ENCODE data around the gene CRYBB2. TPM values are rescaled to one million over a fixed set of nuclear protein-coding genes. Genes with fewer than 3 reads are reported as not detected.
"Not testable (repeated sequence)": the region's sequence is repeated elsewhere in the genome, so short reads cannot be mapped to it uniquely, and the experiment has no call there.

CRYBB2 gene
- total RNA-seq, 1 donor from 2014 or later: not detected

DNA sequence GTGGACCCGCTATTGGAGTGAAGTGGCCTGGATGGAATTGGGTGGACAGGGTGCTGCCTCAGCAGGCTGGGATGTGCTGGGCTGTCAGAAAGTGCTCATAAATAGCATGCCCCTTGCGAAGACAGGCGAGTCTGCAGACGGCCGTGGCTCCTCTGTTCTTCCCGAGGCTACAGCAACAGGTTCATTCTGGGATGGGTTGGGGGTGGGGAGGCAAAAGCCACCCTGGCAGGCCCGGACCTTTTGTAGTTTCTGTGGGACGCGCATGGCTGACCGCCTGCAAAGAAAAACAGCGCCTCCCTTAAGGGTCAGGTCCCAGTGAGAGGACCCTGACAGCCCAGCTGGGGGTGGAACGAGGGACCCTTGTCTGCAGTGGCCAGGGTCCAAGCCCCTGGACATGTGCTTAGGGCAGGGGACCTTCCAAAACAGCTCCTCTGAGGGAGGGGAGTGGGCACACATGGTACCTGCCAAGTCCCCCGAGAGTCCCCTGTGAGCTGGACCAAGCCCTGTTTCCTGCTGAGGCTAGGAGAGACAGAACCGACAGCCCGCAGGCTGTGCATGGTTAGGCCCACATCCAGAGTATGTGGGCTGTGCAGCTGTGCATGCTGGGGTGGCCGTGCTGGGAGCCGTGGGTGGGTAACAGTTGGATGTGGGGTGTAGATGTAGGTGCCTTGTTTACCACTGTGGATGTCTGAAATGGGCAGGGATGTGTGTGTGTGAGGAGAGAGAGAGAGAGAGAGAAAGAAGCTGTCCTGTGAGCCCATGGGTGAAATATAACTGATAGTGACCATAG, 19.5 kb upstream of the CRYBB2 start, which contains the start of gene CRYBB3:
TSS of gene CRYBB3 (plus strand) at position 128 of the 790 bp plus-strand sequence. CDS start 1,539 bp downstream, outside the sequence.
- DNase-seq (ENCODE audit: low read depth, low spot score): no peak

DNA sequence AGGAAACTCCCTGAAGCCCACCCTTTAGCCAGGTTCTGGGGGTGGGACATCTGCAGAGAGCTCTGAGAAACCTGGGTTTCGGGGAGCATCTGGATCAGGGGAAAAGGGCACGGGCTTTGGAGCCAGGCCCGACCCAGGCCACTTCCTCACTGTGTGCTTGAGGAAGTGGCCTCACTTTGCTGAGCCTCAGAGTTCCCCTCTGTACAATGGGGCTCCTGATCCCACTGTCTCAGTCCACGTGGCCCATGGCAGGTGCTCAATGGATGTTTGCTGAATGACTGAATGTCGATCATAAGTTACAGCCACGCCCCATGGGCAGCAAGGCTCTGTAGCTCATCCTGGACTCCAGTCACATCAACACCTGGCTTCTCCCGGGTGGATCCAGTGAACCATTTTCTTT, 18.5 kb upstream of the CRYBB2 start:
- DNase-seq (ENCODE audit: low read depth, low spot score): no peak

DNA sequence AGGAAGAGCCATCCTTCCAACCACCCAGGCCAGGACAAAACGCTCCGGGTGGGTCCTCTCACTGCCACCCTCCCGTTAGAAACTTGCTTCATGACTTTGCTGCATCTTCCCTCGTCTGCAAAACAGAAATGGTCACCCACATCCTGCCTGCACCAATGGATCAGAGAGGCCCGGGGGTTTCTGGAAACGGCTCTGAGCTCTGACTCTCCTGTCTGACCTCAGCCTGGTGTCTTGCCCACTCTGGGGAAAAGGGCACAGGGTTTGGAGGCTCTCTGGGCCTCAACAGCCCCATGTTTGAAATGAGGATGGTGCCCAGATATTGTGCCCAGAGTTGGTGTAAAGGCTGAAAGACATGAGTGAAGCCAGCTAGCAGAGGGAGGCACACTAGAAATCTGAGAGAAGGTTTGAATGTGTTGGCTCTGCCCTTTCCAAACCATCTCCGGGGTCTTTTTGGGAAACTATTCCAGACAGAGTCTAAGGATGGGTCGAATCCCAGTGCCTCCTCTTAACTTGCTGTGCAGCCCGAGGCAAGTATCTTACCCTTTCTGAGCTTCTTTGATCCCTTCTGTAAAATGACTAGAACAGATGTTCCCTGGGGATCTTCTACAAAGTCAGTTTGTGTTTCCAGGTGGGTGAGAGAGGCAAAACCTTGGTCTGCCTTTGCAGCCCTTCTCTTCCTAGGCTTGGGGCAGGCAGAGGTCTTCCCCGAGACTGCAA, 17.7 kb upstream of the CRYBB2 start:
- no peak for DNase-seq (ENCODE audit: low read depth, low spot score)

DNA sequence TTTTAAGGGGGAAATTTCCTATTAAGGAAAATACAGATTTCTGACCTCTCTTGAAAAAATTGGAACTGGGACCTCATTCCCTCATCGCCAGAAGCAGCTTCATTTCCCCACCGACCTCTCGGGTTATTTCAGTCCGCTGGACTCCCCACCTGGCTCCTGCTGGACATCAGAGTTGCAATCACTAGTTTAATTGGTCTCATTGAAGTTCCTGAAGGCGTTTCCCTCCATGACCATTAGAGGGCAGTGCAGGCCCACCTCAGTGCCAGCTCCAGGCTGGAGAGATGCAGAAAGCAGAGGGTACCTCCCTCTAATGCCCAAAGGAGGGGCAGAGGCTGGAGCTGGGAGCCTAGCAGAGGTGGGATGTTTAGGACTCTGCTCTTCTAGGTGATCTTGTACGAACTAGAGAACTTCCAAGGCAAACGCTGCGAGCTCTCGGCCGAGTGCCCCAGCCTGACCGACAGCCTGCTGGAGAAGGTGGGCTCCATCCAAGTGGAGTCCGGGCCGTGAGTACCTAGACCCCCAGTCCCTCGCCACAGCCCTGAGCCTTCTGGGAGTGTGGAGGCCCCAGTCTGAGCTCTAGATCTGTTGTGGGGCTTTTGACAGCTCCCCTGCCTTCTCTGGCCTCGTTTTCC, 17.0 kb upstream of the CRYBB2 start:
- no peak for DNase-seq (ENCODE audit: low read depth, low spot score)

DNA sequence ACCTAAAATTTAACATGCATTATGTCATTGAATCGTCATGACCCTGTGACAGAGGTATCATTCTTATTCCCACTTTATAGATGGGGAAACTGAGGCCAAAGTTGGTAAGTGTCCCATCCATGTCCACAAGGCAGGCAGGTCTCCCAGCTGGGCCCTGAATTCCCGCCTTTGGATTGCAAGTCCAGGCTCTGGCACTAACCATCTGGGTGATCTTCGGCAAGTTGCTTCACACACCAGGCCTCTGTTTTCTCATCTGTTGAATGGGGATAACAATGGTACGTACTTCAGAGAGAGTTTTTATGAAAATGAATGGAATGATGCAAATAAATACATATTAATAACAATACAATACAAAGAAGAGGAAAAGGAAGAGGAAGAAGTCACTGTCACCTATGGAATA, 16.4 kb upstream of the CRYBB2 start:
- no peak for DNase-seq (ENCODE audit: low read depth, low spot score)

DNA sequence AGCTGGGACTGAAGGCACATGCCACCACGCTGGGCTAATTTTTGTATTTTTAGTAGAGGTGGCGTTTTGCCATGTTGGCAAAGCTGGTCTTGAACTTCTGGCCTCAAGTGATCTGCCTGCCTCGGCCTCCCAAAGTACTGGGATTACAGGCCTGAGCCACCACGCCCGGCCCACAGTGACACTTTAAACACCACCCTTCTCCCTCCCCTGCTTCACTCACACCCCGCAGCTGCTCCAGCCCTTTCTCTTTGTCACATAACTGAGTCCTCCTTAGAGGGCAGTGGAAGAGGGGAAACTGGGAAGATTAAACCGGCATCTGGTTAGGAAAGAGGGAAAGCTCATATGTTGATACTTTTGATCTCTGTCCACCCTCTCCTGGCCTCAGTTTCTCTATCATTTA, 14.9 kb upstream of the CRYBB2 start:
- not testable (repeated sequence) for DNase-seq (ENCODE audit: low read depth, low spot score)

DNA sequence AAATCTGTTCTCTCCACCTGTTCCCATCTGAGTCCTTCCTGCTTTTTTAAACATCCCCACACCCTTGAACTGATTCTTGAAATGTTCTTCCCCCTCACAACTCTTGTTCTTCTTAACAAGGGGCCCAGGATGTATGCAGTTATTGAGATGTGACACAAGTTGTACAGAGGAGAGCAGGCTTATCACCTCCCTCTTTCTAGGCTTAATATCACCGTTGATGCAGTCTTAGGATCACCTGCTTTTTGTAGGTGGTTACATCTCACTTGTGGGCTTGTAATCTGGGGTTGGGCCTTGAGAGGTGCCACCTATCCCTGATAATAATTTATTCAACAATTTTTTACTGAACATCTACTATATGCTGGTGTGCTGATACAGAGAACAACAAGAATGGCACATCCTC, 13.6 kb upstream of the CRYBB2 start:
- no peak for DNase-seq (ENCODE audit: low read depth, low spot score)

DNA sequence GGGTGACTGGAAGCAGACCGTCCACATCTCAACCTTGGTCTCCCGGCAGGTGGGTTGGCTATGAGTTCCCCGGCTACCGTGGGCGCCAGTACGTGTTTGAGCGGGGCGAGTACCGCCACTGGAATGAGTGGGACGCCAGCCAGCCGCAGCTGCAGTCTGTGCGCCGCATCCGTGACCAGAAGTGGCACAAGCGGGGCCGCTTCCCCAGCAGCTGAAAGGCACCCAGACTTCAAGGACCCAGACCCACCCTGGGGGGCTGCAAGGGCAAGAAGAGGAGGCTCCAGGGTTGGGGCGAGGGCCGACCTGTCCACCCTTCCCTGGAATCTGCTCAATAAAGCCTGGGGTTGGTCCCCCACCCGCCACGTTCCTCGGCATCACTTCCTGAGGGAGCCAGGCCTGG, 12.4 kb upstream of the CRYBB2 start:
- no peak for DNase-seq (ENCODE audit: low read depth, low spot score)

DNA sequence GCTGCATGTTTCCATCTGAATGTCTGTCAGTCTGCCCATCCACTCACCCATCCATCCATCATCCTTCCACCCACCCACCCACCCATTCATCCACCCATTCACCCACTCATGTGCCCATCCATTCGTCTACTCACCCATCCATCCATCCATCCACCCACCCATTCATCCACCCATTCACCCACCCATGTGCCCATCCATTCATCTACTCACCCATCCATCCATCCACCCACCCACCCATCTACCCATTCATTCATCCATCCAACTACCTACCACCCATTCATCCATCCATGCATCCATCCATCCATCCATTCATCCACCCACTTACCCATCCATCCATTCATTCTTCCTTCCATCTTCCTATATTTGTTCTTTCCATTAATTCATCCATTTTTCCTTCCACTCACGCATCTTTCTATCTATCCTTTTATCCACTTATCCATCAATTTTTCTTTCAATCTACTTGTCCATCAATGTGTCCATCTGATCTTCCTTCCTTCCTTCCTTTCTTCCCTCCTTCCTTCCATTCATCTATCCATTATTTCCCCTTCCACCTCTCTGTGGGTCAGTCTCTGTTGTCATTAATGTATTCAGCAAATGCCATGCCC, 11.8 kb upstream of the CRYBB2 start:
- DNase-seq (ENCODE audit: low read depth, low spot score): no peak

DNA sequence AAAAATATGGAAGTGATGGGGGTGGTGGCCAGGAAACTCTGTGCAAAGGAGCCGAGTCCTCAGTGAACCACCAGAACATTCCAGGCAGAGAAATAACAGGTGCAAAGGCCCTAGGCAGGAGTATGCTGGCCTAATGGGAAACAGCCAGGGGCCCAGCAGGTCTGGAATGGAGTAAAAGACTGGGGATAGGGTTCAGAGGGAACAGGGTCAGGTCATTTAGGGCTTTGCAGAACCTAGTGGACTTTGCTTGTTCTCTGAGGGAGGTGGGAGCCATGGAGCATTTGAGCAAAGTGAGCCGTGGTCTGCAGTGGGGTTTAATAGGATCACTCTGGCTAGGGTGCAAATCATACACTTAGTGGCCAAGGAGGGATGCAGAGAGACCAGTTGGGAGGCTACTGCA, 11.1 kb upstream of the CRYBB2 start:
- no peak for DNase-seq (ENCODE audit: low read depth, low spot score)

DNA sequence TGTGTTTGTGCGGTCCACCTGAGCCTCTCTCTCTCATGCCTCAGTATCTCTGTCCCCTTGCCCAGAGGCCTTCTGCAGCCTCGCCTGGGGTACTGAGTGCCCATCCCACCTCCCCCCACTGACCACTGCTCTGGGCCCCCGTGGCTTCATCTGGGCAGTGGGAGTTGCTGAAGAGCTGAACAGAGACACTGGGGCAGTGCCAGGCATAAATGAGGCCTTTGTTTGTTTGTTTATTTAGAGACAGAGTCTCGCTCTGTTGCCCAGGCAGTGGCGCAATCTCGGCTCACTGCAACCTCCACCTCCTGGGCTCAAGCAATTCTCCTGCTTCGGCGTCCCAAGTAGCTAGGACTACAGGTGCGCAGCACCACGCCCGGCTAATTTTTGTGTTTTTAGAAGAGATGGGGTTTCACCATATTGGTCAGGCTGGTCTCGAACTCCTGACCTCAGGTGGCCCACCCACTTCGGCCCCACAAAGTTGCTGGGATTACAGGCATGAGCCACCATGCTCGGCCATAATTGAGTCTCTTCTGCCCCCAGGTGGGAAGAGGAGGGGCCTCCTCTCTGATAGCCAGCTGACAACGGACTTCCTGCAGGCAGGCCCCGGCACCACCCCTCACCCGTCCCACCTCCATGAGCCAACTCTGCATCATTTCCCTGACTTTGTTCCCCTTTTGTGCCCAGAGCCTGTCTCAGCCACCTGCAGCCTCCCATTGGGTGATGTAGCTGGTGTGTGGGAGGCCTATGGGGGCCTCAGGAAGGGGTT, 10.5 kb upstream of the CRYBB2 start:
- DNase-seq (ENCODE audit: low read depth, low spot score): no peak

DNA sequence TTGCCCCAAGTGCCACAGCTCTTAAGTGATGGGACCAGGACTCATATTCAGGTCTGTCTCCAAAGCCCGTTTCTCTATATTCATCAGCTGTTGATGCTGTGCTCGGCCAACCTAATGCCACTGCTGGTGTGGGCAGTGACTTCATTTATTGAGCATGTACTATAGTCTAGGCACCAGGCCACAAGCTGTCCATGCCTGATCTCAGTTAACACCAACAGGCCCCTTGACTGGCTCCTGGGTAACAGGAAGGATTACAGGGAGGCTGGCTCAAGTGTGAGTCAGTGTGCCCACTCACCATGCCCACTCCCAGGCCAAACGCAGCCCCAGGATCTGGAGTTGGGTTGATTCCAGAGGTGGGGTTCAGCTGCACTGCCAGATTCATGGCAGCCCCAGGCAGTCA, 8.6 kb upstream of the CRYBB2 start:
- no peak for DNase-seq (ENCODE audit: low read depth, low spot score)

DNA sequence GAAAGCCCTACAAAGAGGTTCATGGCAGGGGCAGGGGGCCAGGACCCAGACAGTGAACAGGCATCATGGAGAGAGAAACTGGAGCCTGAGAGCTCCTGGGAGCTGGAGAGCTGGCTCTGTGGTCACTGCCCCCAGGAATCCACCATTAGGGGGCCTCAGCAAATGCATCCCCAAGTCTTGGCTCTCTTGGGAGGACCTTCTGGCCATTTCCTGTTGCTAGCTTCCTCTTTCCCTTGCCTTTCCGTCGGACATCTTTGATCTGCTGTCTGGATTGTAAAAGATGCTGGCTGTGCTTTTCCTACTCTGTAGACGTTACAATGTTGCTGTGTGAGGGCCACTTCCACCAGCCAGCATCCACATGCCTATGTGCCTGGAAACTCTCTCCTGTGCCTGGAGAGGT, 7.1 kb upstream of the CRYBB2 start:
- no peak for DNase-seq (ENCODE audit: low read depth, low spot score)

DNA sequence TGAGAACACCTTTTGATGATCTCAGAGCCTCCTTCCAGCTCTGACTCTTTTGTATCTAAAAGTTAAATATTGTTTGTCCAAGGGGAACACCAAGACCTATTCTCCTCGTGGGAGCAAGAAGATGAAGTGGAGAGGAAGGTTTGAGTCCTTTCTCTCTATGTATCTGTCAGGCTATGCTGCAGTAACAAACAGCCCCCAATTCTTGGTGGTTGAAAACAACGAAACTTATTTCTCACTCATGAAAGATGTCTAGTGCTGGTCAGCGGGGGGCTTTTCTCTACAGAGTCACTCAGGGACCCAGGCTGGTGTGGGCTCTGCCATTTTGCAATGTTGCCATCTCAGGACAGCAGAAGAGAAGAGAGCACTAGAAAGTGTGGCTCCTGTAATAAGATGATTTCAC, 6.2 kb upstream of the CRYBB2 start:
- DNase-seq (ENCODE audit: low read depth, low spot score): no peak

DNA sequence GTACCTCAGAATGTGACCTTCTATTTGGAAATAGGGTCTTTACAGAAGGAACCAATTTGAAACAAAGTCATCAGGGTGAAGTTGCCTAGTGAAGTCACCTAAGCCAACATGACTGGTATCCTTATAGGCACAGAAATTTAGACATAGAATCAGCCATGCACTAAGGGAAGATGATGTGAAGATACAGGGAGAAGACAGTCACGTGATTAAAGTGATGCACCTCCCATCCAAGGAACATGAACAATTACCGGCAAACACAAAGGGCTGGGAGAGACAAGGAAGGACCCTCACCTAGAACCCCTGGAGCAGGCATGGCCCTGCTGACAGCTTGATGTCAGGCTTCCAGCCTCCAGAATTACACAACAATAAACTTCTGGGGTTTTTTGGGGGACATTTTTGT, 3.2 kb upstream of the CRYBB2 start:
- no peak for DNase-seq (ENCODE audit: low read depth, low spot score)

DNA sequence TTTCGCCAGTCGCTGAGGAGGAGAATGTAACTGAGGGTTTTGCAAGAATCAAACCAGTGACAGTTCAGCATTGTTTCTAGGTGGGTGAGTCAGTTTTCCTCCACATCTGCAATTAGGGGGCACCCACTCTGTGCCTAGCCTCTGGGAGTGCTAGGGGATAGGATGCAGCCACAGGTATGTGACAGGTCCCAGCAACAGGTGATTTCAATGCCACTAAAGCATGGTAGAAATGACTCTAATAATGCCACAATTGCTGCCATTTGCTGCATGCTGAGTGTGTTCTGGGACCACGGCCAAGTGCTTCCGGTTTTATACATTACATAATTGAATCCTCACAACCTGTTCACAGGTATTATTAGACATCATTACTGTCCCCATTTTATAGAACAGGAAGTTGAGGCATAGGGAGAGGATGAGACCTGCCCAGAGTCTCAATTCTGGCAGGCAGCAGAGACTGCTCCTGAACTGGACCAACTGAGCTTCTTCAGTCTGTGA, 556 bp downstream of the CRYBB2 start:
- no peak for DNase-seq (ENCODE audit: low read depth, low spot score)

DNA sequence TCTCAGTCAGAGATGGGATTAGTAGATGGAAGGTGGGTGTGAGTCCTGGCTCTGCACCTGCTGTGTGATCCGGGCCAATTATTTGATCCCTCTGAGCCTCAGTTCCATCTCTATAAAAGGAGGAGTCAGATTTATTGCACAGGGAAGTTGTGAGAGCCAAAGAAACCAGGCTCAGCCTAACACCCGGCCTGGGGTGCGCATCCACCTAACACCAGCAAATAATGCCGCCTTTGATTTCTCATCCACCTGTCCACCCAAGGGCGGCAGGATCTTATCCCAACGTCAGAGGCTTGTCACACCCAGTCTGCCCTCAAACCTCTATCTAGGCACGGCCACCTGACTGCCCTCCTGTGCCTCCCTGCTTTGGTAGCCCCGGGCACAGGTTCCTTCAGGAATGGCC, 2.4 kb downstream of the CRYBB2 start:
- no peak for DNase-seq (ENCODE audit: low read depth, low spot score)

DNA sequence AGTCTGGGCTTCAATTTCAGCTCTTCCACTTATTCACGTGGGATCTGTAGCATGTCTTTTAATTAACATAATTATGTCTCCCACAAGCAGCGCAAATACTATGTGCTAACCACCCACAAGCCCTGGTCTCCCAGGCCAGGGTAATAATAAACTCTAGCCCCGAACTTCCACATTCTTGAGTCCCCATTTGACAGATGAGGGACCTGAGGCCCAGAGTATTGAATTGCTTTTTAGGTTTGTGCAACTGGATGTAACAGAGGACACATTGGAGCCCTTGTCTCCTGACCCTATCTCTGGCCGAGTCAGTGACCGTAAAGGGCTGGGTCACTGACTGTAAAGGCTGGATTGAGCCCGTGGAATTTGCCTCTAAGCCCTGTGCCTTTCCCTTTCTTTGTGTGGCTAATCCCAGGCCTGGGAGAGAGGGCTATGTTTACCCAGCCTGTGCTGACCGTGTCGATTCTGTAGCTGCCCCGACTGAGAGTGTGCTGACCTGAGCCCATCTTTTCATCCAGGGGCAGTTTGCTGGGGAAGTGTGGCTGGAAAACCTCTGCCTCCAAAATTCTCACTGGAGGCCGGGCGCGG, 3.9 kb downstream of the CRYBB2 start:
- DNase-seq (ENCODE audit: low read depth, low spot score): no peak

DNA sequence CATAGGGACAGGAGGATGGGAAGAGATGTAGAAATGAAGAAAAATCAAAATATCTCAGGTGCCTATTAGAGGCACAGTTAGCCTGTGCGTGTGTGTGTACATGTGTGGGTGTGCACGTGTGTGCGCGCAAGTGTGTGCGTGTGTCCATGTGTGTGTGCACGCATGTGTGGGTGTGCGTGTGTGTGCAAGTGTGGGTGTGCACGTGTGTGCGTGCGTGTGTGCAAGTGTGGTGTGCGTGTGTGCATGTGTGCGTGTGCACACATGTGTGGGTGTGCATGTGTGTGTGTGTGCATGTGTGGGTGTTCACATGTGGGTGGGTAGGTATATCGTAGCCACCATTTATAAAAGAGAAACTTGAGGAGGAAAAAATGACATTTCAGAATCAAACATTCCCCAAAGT, 9.4 kb downstream of the CRYBB2 start:
- no peak for DNase-seq (ENCODE audit: low read depth, low spot score)

DNA sequence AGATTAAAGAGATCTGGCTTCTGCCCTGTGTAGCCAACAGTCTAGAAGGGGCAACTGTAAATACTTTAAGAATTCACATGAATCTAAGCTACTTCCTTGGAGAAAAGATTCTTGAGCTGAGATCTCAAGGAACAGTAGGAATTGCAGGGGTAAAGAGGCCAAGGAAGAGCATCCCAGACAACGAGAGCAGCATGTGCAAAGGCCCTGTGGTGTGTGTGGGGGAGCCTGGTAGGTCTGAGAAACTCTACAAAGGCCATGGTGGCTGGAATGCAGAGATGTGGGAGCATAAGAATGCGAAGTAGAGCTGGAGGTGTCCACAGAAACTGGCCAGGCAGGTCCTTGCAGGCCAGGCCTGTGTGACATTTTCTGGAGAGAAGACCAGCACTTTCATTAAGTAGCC, 11.3 kb downstream of the CRYBB2 start:
- not testable (repeated sequence) for DNase-seq (ENCODE audit: low read depth, low spot score)

DNA sequence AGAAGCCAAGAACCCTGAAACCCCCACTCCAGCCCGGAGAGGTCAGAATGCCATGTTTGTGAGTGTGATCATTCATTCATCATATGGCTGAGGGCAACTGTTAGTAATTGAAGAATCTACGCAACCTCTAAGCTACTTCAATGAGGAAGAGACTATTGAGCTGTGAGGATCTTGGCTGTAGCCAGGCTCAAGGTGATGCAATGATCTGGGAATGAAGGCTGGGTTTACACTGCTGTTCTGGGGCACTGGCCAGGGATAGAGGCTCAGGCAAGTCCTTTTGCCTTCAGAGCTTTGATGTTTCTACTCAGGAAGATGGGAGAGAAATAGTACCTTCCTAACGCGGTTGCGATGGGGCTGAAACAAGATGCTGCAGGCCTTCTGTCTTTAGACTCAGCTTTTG, 12.9 kb downstream of the CRYBB2 start:
- no peak for DNase-seq (ENCODE audit: low read depth, low spot score)
